Stomach smooth muscle (tissue), 2 donors: Measurements from ENCODE around the gene LGALS1.
A peak's percentile ranks its signal among the peaks of the same experiment; 100 is the strongest.

Experiments
- H3K27ac ChIP-seq: one replicate; pipeline ENCODE4 v1.7.0; 2013; ENCODE audit warnings: mild to moderate bottlenecking, low read length, inconsistent platforms
- H3K27me3 ChIP-seq, 2 donors: one replicate each; pipeline ENCODE4 v1.7.0; 2013; ENCODE audit warnings: low read length in 2 of 2; ENCODE audit not compliant: insufficient read depth in 2 of 2, control insufficient read depth in 1 of 2
- H3K36me3 ChIP-seq, 2 donors: one replicate each; pipeline ENCODE4 v1.7.0; 2013; ENCODE audit warnings: low read length in 2 of 2; ENCODE audit not compliant: control insufficient read depth in 2 of 2, insufficient read depth in 2 of 2
- H3K4me1 ChIP-seq: one replicate; pipeline ENCODE4 v1.7.0; 2013; ENCODE audit warnings: low read length; ENCODE audit not compliant: control insufficient read depth, insufficient read depth
- H3K4me3 ChIP-seq, 2 donors: one replicate each; pipeline ENCODE4 v1.7.0; 2013; ENCODE audit warnings: low read length in 2 of 2
- H3K9ac ChIP-seq, 2 donors: one replicate each; pipeline ENCODE4 v1.7.0; 2013; ENCODE audit warnings: low read length in 2 of 2, mild to moderate bottlenecking in 1 of 2
- H3K9me3 ChIP-seq, 2 donors: one replicate each; pipeline ENCODE4 v1.7.0; 2013; ENCODE audit warnings: low read length in 2 of 2; ENCODE audit not compliant: control insufficient read depth in 2 of 2
- donor health status: healthy.
- donor health status: Pancreatic carcinoma.

Gene LGALS1

DNA sequence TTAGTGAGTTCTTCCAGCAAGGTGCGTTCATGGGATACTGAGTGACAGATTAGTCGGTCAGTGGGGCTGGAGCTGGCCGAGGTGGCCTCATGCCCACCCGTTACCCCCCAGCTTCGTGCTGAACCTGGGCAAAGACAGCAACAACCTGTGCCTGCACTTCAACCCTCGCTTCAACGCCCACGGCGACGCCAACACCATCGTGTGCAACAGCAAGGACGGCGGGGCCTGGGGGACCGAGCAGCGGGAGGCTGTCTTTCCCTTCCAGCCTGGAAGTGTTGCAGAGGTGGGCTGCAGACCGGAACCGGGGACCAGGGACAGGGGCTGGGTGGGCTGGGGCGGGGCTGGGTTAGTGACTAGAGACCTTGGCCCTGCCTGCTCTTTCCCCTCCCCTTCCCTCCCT is 2.9 kb downstream of the LGALS1 start:
- H3K9ac ChIP-seq, result peak overlapping the region in 1 of 2 donors; percentile 45
- no peaks in the 10 kb centered on the region for H3K27me3 ChIP-seq
- peaks cover 53% of the 10 kb centered on the region for H3K4me1 ChIP-seq
- H3K36me3 ChIP-seq, result peaks cover 8 to 11% of the 10 kb centered on the region in 2 donors
- H3K27ac ChIP-seq, result no peak overlapping the region
- peak overlapping the region; percentile 19 to 54 for H3K4me3 ChIP-seq
- H3K9me3 ChIP-seq, result no peaks in the 10 kb centered on the region

DNA sequence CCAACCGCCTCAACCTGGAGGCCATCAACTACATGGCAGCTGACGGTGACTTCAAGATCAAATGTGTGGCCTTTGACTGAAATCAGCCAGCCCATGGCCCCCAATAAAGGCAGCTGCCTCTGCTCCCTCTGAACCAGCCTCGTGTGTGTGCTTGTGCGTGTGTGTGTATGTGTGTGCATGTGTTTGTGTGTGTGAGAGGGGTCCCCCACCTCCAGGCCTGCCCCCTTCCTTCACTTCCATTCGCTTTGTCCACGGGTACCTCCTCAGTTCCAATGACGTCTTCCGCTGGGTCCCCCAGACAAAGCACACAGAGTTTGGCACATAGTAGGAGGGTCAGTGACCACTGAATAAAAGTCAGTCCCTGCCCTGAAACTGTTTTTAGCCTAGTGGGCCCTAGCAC is 4.2 kb downstream of the LGALS1 start:
- H3K4me3 ChIP-seq, result no peak overlapping the region
- H3K36me3 ChIP-seq, result peaks cover 8 to 11% of the 10 kb centered on the region in 2 donors
- H3K4me1 ChIP-seq, result peaks cover 45% of the 10 kb centered on the region
- no peak overlapping the region for H3K9ac ChIP-seq
- H3K27ac ChIP-seq, result peak overlapping the region; percentile 24
- no peaks in the 10 kb centered on the region for H3K27me3 ChIP-seq
- H3K9me3 ChIP-seq, result no peaks in the 10 kb centered on the region

DNA sequence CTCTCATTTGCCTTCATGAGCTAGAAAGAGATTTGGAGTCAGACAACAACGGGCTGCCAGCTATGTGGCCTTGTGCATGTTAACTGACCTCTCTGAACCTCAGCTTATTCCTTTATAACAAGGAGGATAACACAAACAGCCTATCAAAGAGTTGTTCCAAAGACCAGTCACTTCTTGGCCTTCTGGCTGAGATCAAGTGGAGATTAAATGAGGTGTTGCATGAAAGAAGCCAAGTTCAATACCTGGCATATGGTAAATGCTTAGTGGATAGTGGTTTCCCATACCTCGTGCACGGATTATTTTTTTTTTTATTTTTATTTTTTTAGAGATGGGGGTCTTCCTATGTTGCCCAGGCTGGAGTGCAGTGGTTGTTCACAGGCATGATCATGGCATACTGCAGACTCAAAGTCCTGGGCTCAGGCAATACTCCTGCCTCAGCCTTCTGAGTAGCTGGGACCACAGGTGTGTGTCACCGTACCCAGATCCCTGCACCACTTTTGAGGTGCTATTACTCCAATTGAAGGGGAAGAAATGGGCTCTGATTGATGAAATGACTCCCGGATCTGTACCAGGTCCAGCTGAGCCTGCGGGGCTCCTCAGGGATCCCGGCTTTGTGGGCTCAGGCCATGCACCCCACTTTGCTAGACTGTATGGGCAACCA is 4.9 kb downstream of the LGALS1 start:
- H3K4me1 ChIP-seq, result peaks cover 39% of the 10 kb centered on the region
- H3K27ac ChIP-seq, result peak overlapping the region; percentile 18
- no peak overlapping the region for H3K4me3 ChIP-seq
- no peaks in the 10 kb centered on the region for H3K27me3 ChIP-seq
- no peaks in the 10 kb centered on the region for H3K9me3 ChIP-seq
- H3K9ac ChIP-seq, result no peak overlapping the region
- H3K36me3 ChIP-seq, result peaks cover 8 to 11% of the 10 kb centered on the region in 2 donors

DNA sequence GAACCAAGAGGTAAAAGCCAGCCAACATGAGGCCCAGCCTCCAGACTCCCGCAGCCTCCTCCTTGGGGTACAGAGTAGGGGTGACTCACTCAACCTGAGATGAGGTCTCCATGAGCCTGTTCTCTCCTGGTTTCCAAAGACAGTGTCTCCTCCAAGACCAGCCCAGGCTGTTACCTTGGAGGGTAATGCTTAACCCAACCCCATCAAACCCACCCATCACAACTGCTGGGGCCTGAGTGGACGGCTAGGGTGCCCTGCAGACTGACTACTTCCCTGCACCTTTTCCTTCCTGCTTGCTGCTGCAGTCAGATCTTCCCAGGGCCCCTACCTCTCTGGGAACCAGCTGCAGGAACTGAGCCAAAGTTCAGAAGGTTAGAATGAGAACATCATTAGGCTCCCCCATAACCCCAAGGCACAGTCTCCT is 5.6 kb downstream of the LGALS1 start:
- H3K4me1 ChIP-seq, result peaks cover 37% of the 10 kb centered on the region

DNA sequence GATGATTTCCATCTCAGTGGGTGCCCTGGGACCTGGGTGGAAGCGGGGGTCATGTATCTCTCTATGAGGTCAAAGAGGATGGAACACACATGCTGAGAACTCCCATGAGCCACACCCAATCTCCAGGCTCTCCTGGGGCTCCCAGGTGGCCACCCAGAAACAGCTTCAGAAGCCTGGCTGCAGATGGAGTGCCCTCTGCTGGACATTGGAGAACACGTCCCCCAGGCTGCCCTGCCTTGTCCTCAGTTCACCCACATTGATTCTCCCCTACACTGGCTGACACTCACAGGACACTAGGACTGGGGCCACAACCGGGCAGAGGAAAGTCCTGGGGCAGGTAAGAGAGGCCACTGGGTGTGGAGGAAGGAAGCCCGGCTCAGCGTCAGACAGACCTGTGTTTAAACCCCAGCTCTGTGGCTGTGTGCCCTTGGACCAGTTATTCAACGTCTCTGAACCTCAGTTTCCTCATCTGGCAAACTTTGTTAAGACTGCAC is 6.2 kb downstream of the LGALS1 start:
- Histone ChIP-seq H3K27ac (no peak overlapping the region), H3K9me3 (no peaks in the 10 kb centered on the region), H3K27me3 (no peaks in the 10 kb centered on the region), H3K9ac (peak overlapping the region in 1 of 2 donors; percentile 5), H3K4me1 (peaks cover 38% of the 10 kb centered on the region), H3K36me3 (peaks cover 8 to 11% of the 10 kb centered on the region in 2 donors), H3K4me3 (no peak overlapping the region)

More for the DNA sequence above, 5.6 kb downstream of the LGALS1 start:
- Histone ChIP-seq H3K4me3 (no peak overlapping the region), H3K27me3 (no peaks in the 10 kb centered on the region), H3K36me3 (peaks cover 8 to 11% of the 10 kb centered on the region in 2 donors), H3K9me3 (no peaks in the 10 kb centered on the region), H3K9ac (no peak overlapping the region), H3K27ac (peak overlapping the region; percentile 18)

DNA sequence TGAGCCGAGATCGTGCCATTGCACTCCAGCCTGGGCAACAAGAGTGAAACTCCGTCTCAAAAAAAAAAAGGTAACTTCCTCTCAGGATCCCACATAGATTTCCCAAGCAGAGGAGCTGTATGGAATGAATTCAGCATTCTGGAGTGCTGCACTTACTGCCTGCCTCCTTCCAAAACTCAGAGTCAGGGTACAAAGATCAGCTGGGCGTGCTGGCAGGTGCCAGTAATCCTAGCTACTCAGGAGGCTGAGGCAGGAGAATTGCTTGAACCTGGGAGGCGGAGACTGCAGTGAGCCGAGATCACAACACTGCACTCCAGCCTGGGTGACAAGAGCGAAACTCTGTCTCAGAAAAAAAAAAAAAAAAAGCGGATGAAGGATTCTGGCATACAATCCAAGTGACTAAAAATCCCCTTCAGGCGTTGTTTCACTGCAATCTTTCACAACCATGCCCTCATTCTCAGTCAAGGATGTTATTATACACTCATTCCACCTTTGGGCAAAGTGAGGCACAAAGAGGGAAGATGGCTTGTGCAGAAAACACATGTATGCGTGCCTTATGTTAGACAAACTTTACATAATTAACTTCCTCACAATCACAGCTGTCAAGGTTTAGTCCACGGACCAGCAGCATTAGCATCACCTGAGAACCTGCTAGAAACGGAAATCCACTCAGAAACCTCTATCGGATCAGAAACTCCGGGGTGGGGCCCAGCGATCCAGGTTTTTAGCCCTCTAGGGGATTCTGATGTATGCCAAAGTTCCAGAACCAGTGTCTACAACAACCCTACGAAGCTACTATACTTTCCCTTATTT is 9.6 kb downstream of the LGALS1 start:
- Histone ChIP-seq H3K9me3 (no peaks in the 10 kb centered on the region), H3K9ac (no peak overlapping the region), H3K27ac (no peak overlapping the region), H3K4me3 (no peak overlapping the region), H3K27me3 (no peaks in the 10 kb centered on the region), H3K4me1 (peaks cover 28% of the 10 kb centered on the region), H3K36me3 (peaks cover 14% of the 10 kb centered on the region in 2 donors)

DNA sequence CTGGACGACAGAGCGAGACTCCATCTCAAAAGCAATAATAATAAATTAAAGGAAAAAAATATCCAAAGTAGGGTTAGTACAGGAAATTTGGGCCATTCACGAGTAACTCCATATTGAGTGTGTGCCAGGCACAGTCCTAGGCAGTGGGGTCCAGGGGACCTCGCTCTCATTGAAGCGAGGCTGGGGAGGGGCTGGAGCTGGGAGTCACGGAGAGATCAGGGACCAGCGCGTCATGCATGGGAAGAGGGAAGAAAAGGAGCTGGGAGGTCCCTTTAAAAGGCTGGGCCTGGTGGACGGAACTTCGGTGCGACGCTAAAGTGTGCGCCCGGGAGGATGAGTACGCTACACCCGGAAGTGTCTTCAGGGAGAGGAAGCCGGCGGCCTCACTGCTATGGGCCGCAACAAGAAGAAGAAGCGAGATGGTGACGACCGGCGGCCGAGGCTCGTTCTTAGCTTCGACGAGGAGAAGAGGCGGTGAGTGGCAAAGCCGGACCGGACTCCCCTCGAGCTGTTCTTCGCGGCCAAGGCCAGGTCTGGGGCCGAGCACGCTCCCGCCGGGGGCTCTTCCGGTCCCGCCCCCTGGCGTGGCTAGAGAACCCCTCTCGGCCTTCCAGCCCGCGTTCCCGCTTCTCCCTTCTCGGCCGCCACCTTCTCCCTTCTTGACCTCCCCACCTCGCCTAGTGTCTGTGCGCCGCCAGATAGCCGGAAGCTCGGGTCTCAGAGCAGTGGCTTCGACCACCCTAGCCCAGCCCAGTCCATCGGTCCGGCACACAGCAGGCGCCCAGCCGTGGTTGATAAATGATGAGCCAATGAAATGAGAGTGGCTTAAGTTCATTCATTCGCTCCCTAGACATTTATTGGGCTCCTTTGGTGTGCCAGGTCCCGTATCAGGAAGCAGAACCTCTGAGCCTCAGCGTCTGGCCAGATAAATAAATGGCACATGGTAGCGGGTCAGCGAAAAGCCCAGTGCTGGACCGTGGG is 10.9 kb downstream of the LGALS1 start, which contains the start of gene NOL12:
TSS of gene NOL12 (plus strand) at position 342 of the 981 bp plus-strand sequence. CDS start at position 392, 50 bp downstream.
- peaks cover 20% of the 10 kb centered on the region for H3K4me1 ChIP-seq
- H3K9me3 ChIP-seq, result no peaks in the 10 kb centered on the region
- H3K27ac ChIP-seq, result peak within 1 kb of the TSS; percentile 80
- peak within 1 kb of the TSS; percentile 91 to 92 for H3K9ac ChIP-seq
- peaks cover 18 to 20% of the 10 kb centered on the region in 2 donors for H3K36me3 ChIP-seq
- H3K4me3 ChIP-seq, result peak within 1 kb of the TSS; percentile 97
- H3K27me3 ChIP-seq, result no peaks in the 10 kb centered on the region

DNA sequence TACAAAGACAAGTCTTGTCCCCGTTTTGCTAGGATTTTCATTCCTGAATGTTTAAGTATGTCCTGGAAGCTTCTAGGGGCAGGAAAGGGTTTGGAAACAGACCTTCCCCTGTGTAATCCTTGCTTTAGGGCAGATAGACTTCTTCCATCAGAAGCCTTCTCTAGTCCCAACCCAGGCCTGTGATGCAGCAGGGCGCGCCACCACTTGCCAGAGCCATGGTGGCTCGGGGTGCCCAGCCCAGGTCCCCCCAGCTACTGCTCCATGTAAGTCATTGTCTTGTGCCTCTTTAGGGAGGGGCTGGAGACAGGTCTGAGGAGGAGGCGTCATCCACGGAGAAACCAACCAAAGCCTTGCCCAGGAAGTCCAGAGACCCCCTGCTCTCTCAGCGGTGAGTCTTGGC is 15.0 kb downstream of the LGALS1 start:
- Histone ChIP-seq H3K4me3 (no peak overlapping the region), H3K27ac (no peak overlapping the region), H3K9ac (no peak overlapping the region), H3K36me3 (peaks cover 35 to 37% of the 10 kb centered on the region in 2 donors), H3K27me3 (no peaks in the 10 kb centered on the region), H3K4me1 (peaks cover 14% of the 10 kb centered on the region), H3K9me3 (no peaks in the 10 kb centered on the region)

DNA sequence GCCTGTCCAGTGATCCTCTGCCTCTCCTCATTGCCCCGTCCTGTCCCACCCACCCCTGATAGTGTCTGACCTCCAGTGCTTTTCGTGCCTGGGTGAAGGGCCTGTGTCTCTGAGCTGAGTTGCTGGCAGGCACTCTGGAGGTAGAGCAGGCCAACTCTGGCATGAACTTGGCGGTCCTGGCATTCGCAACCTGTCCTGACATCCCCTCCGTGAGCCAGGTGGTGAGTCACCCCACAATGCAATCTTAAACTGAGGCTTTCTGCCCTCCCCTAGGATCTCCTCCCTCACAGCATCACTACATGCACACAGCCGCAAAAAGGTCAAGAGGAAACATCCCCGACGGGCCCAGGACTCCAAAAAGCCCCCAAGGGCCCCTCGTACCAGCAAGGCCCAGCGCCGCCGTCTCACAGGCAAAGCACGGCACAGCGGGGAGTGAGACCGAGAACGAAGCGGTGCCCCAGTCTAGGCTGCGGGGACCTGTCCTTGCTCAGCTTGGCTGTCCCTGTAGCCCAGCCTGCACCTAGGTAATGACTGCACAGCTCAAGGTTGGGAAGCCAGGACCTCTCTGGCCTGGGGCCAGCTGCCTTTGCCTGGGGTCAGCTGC is 15.6 kb downstream of the LGALS1 start:
- peaks cover 17% of the 10 kb centered on the region for H3K4me1 ChIP-seq
- H3K36me3 ChIP-seq, result peaks cover 35 to 37% of the 10 kb centered on the region in 2 donors
- H3K27me3 ChIP-seq, result no peaks in the 10 kb centered on the region
- H3K9ac ChIP-seq, result no peak overlapping the region
- no peak overlapping the region for H3K27ac ChIP-seq
- no peak overlapping the region for H3K4me3 ChIP-seq
- H3K9me3 ChIP-seq, result no peaks in the 10 kb centered on the region
